WTC11 (cell line): ENCODE measurements around the gene NDUFV1. TPM values are rescaled to one million over a fixed set of nuclear protein-coding genes. Genes with fewer than 3 reads are reported as not detected.

Experiments
- ATAC-seq: fragments of 200-7000 bp; cut with Tn5 transposase; 2 replicates; pipeline ENCODE4 v1.10.0; 2021; ENCODE audit warnings: mild to moderate bottlenecking, moderate library complexity
- CTCF ChIA-PET: fragments of 300-600 bp; sonication (Branson Sonifier 250); formaldehyde crosslinking; loops from one replicate; lab custom pipeline; 2021; ENCODE audit warnings: antibody characterized with exemption; lab: Charles Lee
- POLR2A ChIA-PET: fragments of 350-600 bp; sonication (Branson Sonifier 250); formaldehyde crosslinking; loops from one replicate; lab custom pipeline; 2021; ENCODE audit warnings: antibody characterized with exemption; lab: Charles Lee
- DNase-seq: peaks from one replicate; pipeline ENCODE4 v3.0.0; 2021; ENCODE audit warnings: low spot score
- H3K27ac Mint-ChIP-seq: 2 replicates; pipeline ENCODE4 v1.8.0; 2021; ENCODE audit warnings: mixed read lengths
- H3K27me3 Mint-ChIP-seq: 2 replicates; pipeline ENCODE4 v1.8.0; 2021; ENCODE audit warnings: low read depth, mild to moderate bottlenecking, moderate library complexity, mixed read lengths
- H3K36me3 Mint-ChIP-seq: 2 replicates; pipeline ENCODE4 v1.8.0; 2021; ENCODE audit warnings: mixed read lengths
- H3K4me1 Mint-ChIP-seq: 2 replicates; pipeline ENCODE4 v1.8.0; 2022; ENCODE audit warnings: mixed read lengths
- H3K4me3 Mint-ChIP-seq: 2 replicates; pipeline ENCODE4 v1.8.0; 2021; ENCODE audit warnings: mild to moderate bottlenecking, moderate library complexity, mixed read lengths
- H3K9me3 Mint-ChIP-seq: 2 replicates; pipeline ENCODE4 v1.8.0; 2021; ENCODE audit warnings: mixed read lengths
- AR ChIP-seq: fragments of 250-450 bp; sonication (Bioruptor Pico); IDR thresholded peaks from 2 replicates; pipeline ENCODE4 v1.9.0; 2021; ENCODE audit warnings: mild to moderate bottlenecking
- E2F1 ChIP-seq: sonication (generic); formaldehyde crosslinking; IDR thresholded peaks from 2 replicates; pipeline ENCODE4 v1.8.0; 2022; ENCODE audit warnings: mild to moderate bottlenecking, missing genetic modification reagents
- EMX1 ChIP-seq: fragments of 250-450 bp; sonication (Bioruptor Pico); IDR thresholded peaks from 2 replicates; pipeline ENCODE4 v1.8.0; 2021; ENCODE audit warnings: mild to moderate bottlenecking
- ERG ChIP-seq: fragments of 250-450 bp; sonication (Bioruptor Pico); IDR thresholded peaks from 2 replicates; pipeline ENCODE4 v1.8.0; 2021; ENCODE audit warnings: mild to moderate bottlenecking
- FOXP1 ChIP-seq: sonication (generic); formaldehyde crosslinking; IDR thresholded peaks from 2 replicates; pipeline ENCODE4 v1.8.0; 2022; ENCODE audit warnings: missing genetic modification reagents, mild to moderate bottlenecking, moderate library complexity, borderline replicate concordance
- GTF2I ChIP-seq: fragments of 250-450 bp; sonication (Bioruptor Pico); conservative IDR thresholded peaks from 2 replicates; pipeline ENCODE4 v1.4.0; 2021; ENCODE audit warnings: mild to moderate bottlenecking
- IRF1 ChIP-seq: sonication (generic); formaldehyde crosslinking; IDR thresholded peaks from 2 replicates; pipeline ENCODE4 v1.8.0; 2023; ENCODE audit warnings: missing genetic modification reagents
- MXD4 ChIP-seq: fragments of 250-450 bp; sonication (Bioruptor Pico); IDR thresholded peaks from 2 replicates; pipeline ENCODE4 v1.8.0; 2021; ENCODE audit warnings: mild to moderate bottlenecking, moderate library complexity, borderline replicate concordance
- NFATC4 ChIP-seq: fragments of 250-450 bp; sonication (Bioruptor Pico); IDR thresholded peaks from 2 replicates; pipeline ENCODE4 v1.9.0; 2021; ENCODE audit warnings: mild to moderate bottlenecking
- NR1H2 ChIP-seq: sonication (generic); formaldehyde crosslinking; IDR thresholded peaks from 2 replicates; pipeline ENCODE4 v1.9.0; 2021; ENCODE audit warnings: mild to moderate bottlenecking, moderate library complexity, missing genetic modification reagents
- OVOL2 ChIP-seq: fragments of 250-450 bp; sonication (Bioruptor Pico); IDR thresholded peaks from 2 replicates; pipeline ENCODE4 v1.9.0; 2021; ENCODE audit warnings: mild to moderate bottlenecking, borderline replicate concordance
- PRDM15 ChIP-seq: sonication (generic); formaldehyde crosslinking; IDR thresholded peaks from 2 replicates; pipeline ENCODE4 v1.8.0; 2022; ENCODE audit warnings: missing genetic modification reagents
- SMAD4 ChIP-seq: sonication (generic); formaldehyde crosslinking; IDR thresholded peaks from 2 replicates; pipeline ENCODE4 v1.8.0; 2022; ENCODE audit warnings: mild to moderate bottlenecking, missing genetic modification reagents
- SP1 ChIP-seq: sonication (generic); formaldehyde crosslinking; conservative IDR thresholded peaks from 2 replicates; pipeline ENCODE4 v1.8.1; 2022; ENCODE audit warnings: missing genetic modification reagents
- TEAD1 ChIP-seq: sonication (generic); formaldehyde crosslinking; IDR thresholded peaks from 2 replicates; pipeline ENCODE4 v1.8.0; 2022; ENCODE audit warnings: mild to moderate bottlenecking, missing genetic modification reagents
- ZBTB43 ChIP-seq: sonication (generic); formaldehyde crosslinking; IDR thresholded peaks from 2 replicates; pipeline ENCODE4 v1.8.1; 2023; ENCODE audit warnings: mild to moderate bottlenecking, missing genetic modification reagents
- ZNF281 ChIP-seq: sonication (generic); formaldehyde crosslinking; IDR thresholded peaks from 2 replicates; pipeline ENCODE4 v1.8.0; 2023; ENCODE audit warnings: mild to moderate bottlenecking, missing genetic modification reagents
- ZNF396 ChIP-seq: fragments of 250-450 bp; sonication (Bioruptor Pico); IDR thresholded peaks from 2 replicates; pipeline ENCODE4 v1.8.0; 2021; ENCODE audit warnings: mild to moderate bottlenecking, moderate library complexity, borderline replicate concordance
- ZNF671 ChIP-seq: fragments of 250-450 bp; sonication (Bioruptor Pico); IDR thresholded peaks from 2 replicates; pipeline ENCODE4 v1.8.0; 2021; ENCODE audit warnings: mild to moderate bottlenecking
- total RNA-seq: library from RNA; stranded (reverse); gene quantifications from 3 replicates; pipeline ENCODE4 v1.2.3, GENCODE V29; 2021

NDUFV1 gene
- total RNA-seq, 1 experiment from 2014 or later, result 231 TPM

- peak; percentile 21; the same call in 1 of the 2 replicates for TF ChIP-seq IRF1 (CRISPR knock-in tag)
- no peak for TF ChIP-seq NR1H2 (CRISPR knock-in tag)
- TF ChIP-seq ERG, result 0 out of 2 replicates have a peak, but pooled peaks have one; percentile 47
- TF ChIP-seq NFATC4 (CRISPR knock-in tag), result no peak
- TF ChIP-seq FOXP1 (CRISPR knock-in tag), result peak; percentile 78; the same call in 1 of the 2 replicates
- TF ChIP-seq EMX1 (CRISPR knock-in tag), result no peak; the same call in 1 of the 2 replicates
- TF ChIP-seq ZBTB43 (CRISPR knock-in tag), result no peak
- TF ChIP-seq SMAD4, result no peak
- TF ChIP-seq AR (CRISPR knock-in tag), result peak; percentile 84
- TF ChIP-seq OVOL2 (CRISPR knock-in tag), result no peak
- TF ChIP-seq GTF2I, result no peak
- peak; percentile 92 for TF ChIP-seq SP1 (CRISPR knock-in tag)
These were observed 23.6 kb downstream of the NDUFV1 start (continued) for GRCh38 chr11:67630228-67630942.

- Mint-ChIP-seq H3K27ac (peak overlapping the region; percentile 89), H3K9me3 (peaks cover 9% of the 10 kb centered on the region; the same call in 1 of the 2 replicates), H3K4me3 (peak overlapping the region; percentile 79), H3K36me3 (peaks cover 15% of the 10 kb centered on the region), H3K4me1 (peaks cover 31% of the 10 kb centered on the region), H3K27me3 (no peaks in the 10 kb centered on the region; the same call in 1 of the 2 replicates)
- no peak for TF ChIP-seq TEAD1 (CRISPR knock-in tag)
- no peak for TF ChIP-seq E2F1 (CRISPR knock-in tag)
- no peak for TF ChIP-seq ZNF671 (CRISPR knock-in tag)
- TF ChIP-seq PRDM15 (CRISPR knock-in tag), result no peak
- no peak for TF ChIP-seq ZNF281 (CRISPR knock-in tag)
- no peak for TF ChIP-seq MXD4 (CRISPR knock-in tag)
- no peak for TF ChIP-seq ZNF396 (CRISPR knock-in tag)
- peak; percentile 89; the same call in 1 of the 2 replicates for TF ChIP-seq GTF2I
- POLR2A ChIA-PET, result interaction anchor here (1.0 to 3.4 kb wide), 5 partner anchors 14 to 163 kb away, joined by 3 to 13 read pairs (median 4); no protein-coding TSS in a partner anchor
- CTCF ChIA-PET, result interaction anchor here (0.6 to 5.3 kb wide), 29 partner anchors 8 to 366 kb away, joined by 3 to 200 read pairs (median 10); partner anchors contain the start of genes ACY3, ALDH3B2, GSTP1 and POLD4
- DNase-seq (no peak), ATAC-seq (no peak)
These were observed 24.2 kb downstream of the NDUFV1 start for GRCh38 chr11:67630943-67631331.
